HG03575 (cell line): ENCODE measurements around the gene M6PR.
"Not testable (repeated sequence)": the region's sequence is repeated elsewhere in the genome, so short reads cannot be mapped to it uniquely, and the experiment has no call there.

Experiments
- ATAC-seq: cut with Tn5 transposase; IDR thresholded peaks from one replicate; pipeline ENCODE4 v1.9.1; 2021; ENCODE audit not compliant: unreplicated experiment, insufficient number of reproducible peaks, low FRiP score; ENCODE audit errors: extremely low read depth

The M6PR gene

GRCh38 chr12:8953773-8954402 is 4.4 kb upstream of the M6PR start:
- ATAC-seq, result no peak

DNA sequence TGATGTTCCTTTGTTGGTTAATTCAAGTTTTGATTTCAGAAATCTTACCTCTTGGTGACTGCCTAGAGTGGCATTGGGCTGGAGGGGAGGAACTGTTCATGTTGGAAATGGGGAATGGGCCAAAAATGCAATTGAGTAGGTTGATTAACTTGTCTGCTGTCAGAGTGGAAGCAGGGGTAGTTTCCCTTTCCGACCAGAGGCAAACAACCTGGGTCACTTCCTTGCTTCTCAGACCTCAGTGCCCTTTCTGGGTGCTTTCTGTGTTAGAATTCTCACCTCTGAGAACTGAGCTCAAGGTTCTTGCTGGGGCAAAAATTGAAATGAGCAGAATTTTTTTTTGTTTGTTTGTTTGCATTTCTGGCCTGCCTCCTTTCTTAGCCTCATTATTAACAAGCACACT is 2.3 kb upstream of the M6PR start:
- ATAC-seq, result no peak

DNA sequence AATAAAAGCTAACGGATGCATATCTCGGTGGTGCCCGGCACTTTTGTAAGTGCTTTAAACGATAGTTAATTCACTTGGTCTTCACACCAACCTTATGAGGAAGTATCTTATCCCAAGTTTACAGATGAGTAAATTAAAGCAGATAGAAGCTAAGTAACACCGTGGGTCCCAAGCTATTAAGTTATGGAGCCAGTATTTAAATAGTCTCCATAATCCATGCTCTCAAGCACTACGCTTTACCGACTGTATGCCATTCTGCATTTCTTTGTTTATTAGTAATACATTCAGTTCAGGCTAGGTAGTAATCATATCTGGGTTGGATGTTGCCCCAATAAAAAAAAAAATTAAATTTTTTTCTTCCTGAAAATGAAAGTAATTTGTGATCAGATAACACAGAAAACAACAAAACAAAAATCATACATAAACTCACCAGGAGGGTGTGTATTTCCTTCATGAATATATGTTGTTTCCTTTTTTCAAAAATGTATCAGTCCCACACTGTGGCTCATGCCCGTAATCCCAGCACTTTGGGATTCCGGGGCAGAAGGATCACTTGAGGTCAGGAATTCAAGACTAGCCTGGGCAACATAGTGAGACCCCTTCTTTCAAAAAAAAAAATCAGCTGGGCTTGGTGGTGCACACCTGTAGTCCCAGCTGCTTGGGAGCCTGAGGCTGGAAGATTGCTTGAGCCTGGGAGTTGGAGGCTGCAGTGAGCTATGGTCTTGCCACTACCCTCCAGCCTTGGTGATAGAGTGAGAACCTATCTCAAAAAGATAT is 1.4 kb upstream of the M6PR start:
- no peak for ATAC-seq

GRCh38 chr12:8950221-8950527 is 729 bp upstream of the M6PR start:
- ATAC-seq, result peak; percentile 6

- ATAC-seq, result no peak
These were observed 624 bp downstream of the M6PR start for GRCh38 chr12:8948701-8949341.

- ATAC-seq, result no peak
These were observed 1.7 kb downstream of the M6PR start for GRCh38 chr12:8947737-8948136.

DNA sequence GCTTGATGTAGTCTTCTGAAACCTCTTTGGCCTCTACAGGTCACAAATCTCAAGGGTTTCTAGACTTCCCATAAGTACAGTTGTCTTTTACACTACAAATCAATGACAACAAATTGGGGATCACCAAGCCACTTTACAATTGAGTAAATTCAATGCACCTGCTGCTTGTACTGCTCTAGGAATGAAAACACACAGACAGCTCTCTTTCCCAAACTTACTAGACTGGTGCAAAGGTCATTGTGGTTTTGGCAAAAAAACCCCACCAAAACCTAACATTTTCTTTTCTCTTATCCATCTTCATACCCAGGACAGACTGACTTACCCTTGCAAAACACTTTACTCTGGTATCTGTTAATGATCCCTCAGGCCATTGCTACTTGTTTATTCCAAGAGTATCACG is 2.7 kb downstream of the M6PR start:
- ATAC-seq, result no peak

GRCh38 chr12:8943565-8944186 is 5.8 kb downstream of the M6PR start:
- no peak for ATAC-seq

GRCh38 chr12:8941691-8942478 is 7.6 kb downstream of the M6PR start:
- ATAC-seq, result no peak

DNA sequence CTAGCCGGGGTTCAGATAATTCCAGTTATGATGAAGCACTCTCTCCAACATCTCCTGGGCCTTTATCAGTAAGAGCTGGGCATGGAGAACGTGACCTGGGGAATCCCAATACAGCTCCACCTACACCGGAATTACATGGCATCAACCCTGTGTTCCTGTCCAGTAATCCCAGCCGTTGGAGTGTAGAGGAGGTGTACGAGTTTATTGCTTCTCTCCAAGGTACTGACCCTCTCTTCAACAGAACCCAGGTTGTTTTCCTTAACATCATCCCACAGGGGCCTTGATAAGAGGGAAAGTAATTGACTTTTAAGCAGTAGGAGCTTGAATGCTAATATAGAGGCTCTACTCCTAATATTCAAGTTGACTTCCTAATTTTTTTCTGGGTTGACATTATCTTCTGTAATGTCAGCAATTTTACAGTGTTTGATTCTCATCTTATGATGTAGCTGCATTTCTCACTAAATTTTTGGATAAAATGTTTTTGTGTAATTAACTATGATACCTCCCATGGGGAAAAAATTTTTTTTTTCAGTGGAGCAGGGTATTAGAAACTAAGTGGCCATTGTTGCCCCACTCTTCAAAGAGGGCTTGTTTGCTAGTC is 11.5 kb downstream of the M6PR start:
- not testable (repeated sequence) for ATAC-seq

DNA sequence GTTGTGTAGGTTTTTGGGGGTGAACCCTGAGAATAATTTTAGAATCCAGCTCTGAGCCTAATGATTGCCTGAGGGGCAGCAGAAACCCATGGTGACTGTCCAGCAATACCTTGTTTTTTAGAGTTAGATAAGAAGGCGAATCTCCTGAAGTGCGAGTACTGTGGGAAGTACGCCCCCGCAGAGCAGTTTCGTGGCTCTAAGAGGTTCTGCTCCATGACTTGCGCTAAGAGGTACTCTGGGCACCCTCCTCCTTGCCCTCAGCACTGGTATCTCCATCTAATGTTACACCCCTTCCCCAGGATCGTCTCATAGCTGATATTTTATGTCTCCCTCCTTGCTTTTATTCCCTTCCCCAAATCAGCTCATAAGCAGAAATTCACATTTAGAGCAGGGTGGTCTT is 12.7 kb downstream of the M6PR start:
- no peak for ATAC-seq

DNA sequence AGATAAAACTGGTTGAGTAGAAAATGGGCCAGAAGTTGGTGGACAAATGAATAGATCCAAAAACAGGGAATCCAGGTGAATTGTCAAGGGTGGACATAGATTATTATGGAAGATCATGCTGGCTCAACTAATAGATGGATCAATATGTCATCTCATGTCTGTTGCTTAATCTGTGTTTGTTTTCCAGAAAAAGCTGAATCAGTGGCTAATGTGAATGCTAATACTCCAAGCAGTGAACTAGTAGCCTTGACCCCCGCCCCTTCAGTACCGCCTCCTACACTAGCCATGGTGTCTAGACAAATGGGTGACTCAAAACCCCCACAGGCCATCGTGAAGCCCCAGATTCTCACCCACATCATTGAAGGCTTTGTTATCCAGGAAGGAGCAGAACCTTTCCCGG is 15.4 kb downstream of the M6PR start:
- not testable (repeated sequence) for ATAC-seq

DNA sequence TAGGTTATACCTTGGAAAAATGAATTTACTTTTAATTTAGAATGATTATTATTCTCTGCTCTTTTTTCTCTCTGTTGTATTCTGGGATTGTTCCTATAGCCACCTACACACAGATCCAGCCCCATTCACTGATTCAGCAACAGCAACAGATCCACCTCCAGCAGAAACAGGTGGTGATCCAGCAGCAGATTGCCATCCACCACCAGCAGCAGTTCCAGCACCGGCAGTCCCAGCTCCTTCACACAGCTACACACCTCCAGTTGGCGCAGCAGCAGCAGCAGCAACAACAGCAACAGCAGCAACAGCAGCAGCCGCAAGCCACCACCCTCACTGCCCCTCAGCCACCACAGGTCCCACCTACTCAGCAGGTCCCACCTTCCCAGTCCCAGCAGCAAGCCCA is 17.0 kb downstream of the M6PR start:
- ATAC-seq, result not testable (repeated sequence)

- not testable (repeated sequence) for ATAC-seq
These were observed 18.7 kb downstream of the M6PR start for GRCh38 chr12:8930655-8931323.

GRCh38 chr12:8922544-8922943 is 26.9 kb downstream of the M6PR start:
- ATAC-seq, result no peak

- ATAC-seq, result not testable (repeated sequence)
These were observed 29.8 kb downstream of the M6PR start for GRCh38 chr12:8919643-8920042.

- ATAC-seq, result no peak
These were observed 31.7 kb downstream of the M6PR start for GRCh38 chr12:8917751-8918150.

GRCh38 chr12:8917031-8917430 is 32.4 kb downstream of the M6PR start:
- no peak for ATAC-seq
